A549 treated with Hydrocortisone at 1 μM for 4 hours (cell line): ENCODE measurements around the gene PCDHGB7. TPM values are rescaled to one million over a fixed set of nuclear protein-coding genes. Genes with fewer than 3 reads are reported as not detected.

Source experiments
- total RNA-seq: library from RNA; stranded (reverse); fragments of 200-300 nt; extraction: Qiagen RNA extraction; gene quantifications from 5 replicates; pipeline ENCODE4 v1.2.3, GENCODE V29; 2022

The PCDHGB7 gene
- total RNA-seq, result 0.02 to 0.08 TPM (median 0.07 TPM) in 5 replicates

GRCh38 chr5:141417494-141418172 lies at the start of gene PCDHGB7:
TSS of gene PCDHGB7 (plus strand) at chr5:141417677. CDS start at chr5:141417860, 183 bp downstream.

DNA sequence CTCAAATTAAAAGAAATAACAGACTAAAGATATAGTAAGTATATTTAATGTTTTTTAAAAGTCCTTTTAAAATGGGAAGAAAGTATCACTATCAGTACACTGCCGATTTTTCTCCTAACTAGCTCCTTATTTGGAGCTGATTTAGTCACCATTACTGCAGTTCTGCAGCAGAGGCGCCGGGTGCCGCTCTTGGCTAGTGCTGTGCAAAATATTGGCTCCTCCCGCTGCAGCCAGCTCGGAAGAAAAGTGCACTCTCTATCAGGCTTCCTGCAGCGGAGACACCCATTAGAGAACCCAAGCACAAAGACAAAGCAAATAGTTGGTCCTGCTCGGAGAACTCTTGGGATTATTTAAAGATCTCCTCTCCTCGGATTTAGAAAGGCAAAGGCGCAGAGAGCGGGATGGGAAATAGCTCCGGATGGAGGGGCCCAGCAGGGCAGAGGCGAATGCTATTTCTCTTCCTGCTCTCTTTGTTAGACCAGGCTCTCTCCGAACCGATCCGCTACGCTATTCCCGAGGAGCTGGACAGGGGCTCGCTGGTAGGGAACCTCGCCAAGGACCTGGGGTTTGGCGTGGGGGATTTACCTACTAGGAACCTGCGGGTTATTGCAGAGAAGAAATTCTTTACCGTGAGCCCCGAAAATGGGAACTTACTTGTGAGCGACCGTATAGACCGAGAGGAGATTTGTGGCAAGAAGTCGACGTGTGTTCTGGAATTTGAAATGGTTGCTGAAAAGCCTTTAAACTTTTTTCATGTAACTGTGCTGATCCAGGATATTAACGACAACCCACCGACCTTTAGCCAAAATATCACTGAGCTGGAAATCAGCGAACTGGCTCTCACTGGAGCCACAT lies 47.3 kb upstream of the PCDHGB7 start, which contains the start of gene PCDHGB3:
TSS of gene PCDHGB3 (plus strand) at position 249 of the 855 bp plus-strand sequence. CDS start at position 402, 153 bp downstream.

DNA sequence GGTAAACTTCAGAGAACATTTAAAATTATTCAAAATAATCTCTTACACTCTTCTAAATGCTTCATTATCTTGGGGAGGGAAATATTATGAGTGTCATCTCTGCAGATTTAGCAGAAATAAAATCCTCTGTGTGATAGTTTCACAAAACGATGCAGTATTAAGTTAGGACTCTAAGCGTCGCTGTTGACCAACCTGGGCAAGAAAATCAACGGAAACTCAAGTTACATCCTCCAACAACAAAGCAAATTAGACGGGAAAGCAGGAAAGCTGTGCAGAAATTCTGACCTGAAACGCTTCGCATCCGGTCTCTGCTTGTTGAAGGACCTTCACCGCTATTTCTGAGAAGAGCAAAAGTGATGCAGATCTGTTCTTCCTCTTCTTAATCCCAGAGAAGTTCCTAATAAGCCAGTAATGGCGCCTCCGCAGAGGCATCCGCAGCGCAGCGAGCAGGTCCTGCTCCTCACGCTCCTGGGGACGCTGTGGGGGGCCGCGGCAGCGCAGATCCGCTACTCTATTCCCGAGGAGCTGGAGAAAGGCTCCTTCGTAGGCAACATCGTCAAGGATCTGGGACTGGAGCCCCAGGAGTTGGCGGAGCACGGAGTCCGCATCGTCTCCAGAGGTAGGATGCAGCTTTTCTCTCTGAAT lies 43.7 kb upstream of the PCDHGB7 start, which contains the start of gene PCDHGA6:
TSS of gene PCDHGA6 (plus strand) at position 219 of the 645 bp plus-strand sequence. CDS start at position 412, 193 bp downstream.

GRCh38 chr5:141382469-141383294 lies 34.8 kb upstream of the PCDHGB7 start, which contains the start of gene PCDHGA7:
TSS of gene PCDHGA7 (plus strand) at chr5:141382742. CDS start at chr5:141382900, 158 bp downstream.

GRCh38 chr5:141387557-141388311 lies 29.7 kb upstream of the PCDHGB7 start, which contains the start of gene PCDHGB4:
TSS of gene PCDHGB4 (plus strand) at chr5:141387698. CDS start at chr5:141387885, 187 bp downstream.

DNA sequence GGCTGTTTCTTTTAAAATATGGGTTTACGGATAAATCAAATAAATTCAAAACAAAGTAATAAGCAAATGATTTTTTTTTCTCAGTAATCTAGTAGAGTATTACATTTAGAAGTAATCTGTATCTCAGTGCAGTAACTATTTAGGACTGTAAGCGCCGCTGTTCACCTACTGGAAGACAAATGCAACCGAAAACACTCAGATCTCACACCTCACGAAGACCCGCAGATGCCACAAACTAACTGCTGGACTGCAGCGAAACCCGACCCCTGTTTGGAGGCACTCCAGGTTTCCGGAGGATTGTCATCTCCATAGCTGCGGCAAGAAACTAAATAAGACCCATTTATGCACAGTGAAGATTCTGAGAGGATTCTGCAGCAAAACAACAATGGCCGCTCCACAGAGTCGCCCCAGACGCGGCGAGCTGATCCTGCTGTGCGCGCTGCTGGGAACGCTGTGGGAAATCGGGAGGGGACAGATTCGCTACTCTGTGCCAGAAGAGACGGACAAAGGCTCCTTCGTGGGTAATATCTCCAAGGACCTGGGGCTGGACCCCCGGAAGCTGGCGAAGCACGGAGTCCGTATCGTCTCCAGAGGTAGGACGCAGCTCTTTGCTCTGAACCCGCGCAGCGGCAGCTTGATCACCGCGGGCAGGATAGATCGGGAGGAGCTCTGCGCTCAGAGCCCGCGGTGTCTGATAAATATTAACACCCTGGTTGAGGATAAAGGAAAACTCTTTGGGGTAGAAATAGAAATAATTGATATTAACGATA lies 24.9 kb upstream of the PCDHGB7 start, which contains the start of gene PCDHGA8:
TSS of gene PCDHGA8 (plus strand) at position 205 of the 770 bp plus-strand sequence. CDS start at position 386, 181 bp downstream.

DNA sequence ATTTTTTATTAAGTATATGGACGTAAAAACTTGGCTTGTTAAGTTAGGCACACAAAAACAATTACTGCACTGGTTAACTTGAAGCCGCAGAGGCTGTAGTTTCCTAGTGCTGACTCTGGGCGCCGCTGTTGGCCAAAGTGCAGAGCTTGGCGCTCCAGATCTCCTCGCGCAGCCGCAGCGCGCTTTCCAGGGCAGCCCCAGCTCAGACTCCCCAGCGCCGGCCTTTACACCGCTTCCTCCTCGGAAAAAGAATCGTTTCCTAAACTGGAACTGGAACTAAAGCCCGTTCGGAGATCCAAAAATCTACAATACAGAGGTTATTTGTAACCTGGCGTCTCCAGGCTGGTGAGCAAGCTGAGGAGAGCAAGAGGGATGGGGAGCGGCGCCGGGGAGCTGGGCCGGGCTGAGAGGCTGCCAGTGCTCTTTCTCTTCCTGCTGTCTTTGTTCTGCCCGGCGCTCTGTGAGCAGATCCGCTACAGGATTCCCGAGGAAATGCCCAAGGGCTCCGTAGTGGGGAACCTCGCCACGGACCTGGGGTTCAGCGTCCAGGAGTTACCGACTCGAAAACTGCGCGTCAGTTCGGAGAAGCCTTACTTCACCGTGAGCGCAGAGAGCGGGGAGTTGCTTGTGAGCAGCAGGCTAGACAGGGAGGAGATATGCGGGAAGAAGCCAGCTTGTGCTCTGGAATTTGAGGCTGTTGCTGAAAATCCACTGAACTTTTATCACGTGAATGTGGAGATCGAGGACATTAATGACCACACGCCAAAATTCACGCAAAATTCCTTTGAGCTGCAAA lies 19.5 kb upstream of the PCDHGB7 start, which contains the start of gene PCDHGB5:
TSS of gene PCDHGB5 (plus strand) at position 192 of the 796 bp plus-strand sequence. CDS start at position 373, 181 bp downstream.

GRCh38 chr5:141402553-141403243 lies 14.8 kb upstream of the PCDHGB7 start, which contains the start of gene PCDHGA9:
TSS of gene PCDHGA9 (plus strand) at chr5:141402778. CDS start at chr5:141402953, 175 bp downstream.

DNA sequence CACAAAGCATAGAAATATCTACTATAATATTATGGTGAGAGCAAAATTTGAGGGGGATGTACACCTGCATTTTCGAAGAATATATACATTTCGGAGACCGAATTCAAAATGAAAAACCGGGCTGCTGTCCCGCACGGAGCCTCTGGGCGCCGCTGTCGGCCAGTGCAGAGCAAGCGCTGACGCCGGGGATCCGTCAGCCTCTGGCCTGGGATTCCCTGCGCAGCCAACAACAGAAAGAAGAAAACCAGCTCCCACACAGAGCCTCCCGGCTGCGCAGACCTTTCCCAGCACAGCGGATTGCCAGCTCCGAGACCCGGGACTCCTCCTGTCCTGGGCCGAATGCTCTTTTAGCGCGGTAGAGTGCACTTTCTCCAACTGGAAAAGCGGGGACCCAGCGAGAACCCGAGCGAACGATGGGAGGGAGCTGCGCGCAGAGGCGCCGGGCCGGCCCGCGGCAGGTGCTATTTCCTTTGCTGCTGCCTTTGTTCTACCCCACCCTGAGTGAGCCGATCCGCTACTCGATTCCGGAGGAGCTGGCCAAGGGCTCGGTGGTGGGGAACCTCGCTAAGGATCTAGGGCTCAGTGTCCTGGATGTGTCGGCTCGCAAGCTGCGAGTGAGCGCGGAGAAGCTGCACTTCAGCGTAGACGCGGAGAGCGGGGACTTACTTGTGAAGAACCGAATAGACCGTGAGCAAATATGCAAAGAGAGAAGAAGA lies 9.5 kb upstream of the PCDHGB7 start, which contains the start of gene PCDHGB6:
TSS of gene PCDHGB6 (plus strand) at position 232 of the 716 bp plus-strand sequence. CDS start at position 414, 182 bp downstream.

DNA sequence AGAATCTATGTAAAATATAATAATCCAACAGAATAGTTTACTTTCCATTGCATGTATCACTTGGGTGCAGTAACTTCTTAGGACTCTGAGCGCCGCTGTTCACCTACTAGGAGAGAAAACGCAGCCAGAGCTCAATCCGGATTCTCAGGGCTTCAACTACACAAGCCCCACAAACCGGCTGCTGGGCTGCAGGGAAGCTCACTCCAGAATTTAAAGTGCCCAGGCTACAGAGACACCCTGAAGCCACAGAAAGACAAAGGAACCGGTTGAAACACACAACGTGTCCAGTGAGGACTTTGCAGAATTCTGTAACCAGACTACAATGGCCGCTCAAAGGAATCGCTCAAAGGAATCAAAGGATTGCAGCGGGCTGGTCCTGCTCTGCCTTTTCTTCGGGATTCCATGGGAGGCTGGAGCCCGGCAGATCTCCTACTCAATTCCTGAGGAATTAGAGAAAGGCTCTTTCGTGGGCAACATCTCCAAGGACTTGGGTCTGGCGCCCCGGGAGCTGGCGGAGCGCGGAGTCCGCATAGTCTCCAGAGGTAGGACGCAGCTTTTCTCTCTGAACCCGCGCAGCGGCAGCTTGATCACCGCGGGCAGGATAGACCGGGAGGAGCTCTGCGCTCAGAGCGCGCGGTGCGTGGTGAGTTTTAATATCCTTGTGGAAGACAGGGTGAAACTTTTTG lies 4.5 kb upstream of the PCDHGB7 start, which contains the start of gene PCDHGA10:
TSS of gene PCDHGA10 (plus strand) at position 134 of the 686 bp plus-strand sequence. CDS start at position 323, 189 bp downstream.

GRCh38 chr5:141420855-141421488 lies 3.5 kb downstream of the PCDHGB7 start, which contains the start of gene PCDHGA11:
TSS of gene PCDHGA11 (plus strand) at chr5:141421051. CDS start at chr5:141421228, 177 bp downstream.

DNA sequence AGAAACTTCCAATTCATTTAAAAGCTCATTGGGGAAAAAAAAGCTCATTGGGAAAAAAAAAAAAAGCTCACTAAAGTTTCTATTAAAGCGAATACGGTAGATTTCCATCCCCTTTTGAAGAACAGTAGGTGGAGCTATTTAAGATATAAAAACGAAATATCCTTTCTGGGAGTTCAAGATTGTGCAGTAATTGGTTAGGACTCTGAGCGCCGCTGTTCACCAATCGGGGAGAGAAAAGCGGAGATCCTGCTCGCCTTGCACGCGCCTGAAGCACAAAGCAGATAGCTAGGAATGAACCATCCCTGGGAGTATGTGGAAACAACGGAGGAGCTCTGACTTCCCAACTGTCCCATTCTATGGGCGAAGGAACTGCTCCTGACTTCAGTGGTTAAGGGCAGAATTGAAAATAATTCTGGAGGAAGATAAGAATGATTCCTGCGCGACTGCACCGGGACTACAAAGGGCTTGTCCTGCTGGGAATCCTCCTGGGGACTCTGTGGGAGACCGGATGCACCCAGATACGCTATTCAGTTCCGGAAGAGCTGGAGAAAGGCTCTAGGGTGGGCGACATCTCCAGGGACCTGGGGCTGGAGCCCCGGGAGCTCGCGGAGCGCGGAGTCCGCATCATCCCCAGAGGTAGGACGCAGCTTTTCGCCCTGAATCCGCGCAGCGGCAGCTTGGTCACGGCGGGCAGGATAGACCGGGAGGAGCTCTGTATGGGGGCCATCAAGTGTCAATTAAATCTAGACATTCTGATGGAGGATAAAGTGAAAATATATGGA lies 13.0 kb downstream of the PCDHGB7 start, which contains the start of gene PCDHGA12:
TSS of gene PCDHGA12 (plus strand) at position 176 of the 782 bp plus-strand sequence. CDS start at position 429, 253 bp downstream.

